SK-N-SH treated with all-trans-retinoic acid at 6 μM for 48 hours (cell line): Measurements from ENCODE around the gene KDM4C.

Experiments used
- ATAC-seq: fragments of 200-7000 bp; cut with Tn5 transposase; 3 replicates; pipeline ENCODE4 v1.9.1; 2020; ENCODE audit warnings: mild to moderate bottlenecking, moderate library complexity
- ARNTL ChIP-seq: fragments of 450-650 bp; formaldehyde crosslinking; IDR thresholded peaks from 2 replicates; pipeline ENCODE4 v1.5.0; 2020; ENCODE audit warnings: low read depth, mild to moderate bottlenecking, moderate library complexity, borderline replicate concordance
- BACH2 ChIP-seq: fragments of 250-450 bp; sonication (Bioruptor Pico); IDR thresholded peaks from 2 replicates; pipeline ENCODE4 v1.9.0; 2021; ENCODE audit warnings: mild to moderate bottlenecking, borderline replicate concordance
- CSDC2 ChIP-seq: fragments of 250-450 bp; sonication (Bioruptor Pico); IDR thresholded peaks from 2 replicates; pipeline ENCODE4 v1.5.0; 2020; ENCODE audit warnings: mild to moderate bottlenecking, moderate library complexity
- ESRRG ChIP-seq: fragments of 250-450 bp; sonication (Bioruptor Pico); IDR thresholded peaks from 2 replicates; pipeline ENCODE4 v1.6.1; 2021; ENCODE audit warnings: mild to moderate bottlenecking
- GLIS3 ChIP-seq: fragments of 250-450 bp; sonication (Bioruptor Pico); IDR thresholded peaks from 2 replicates; pipeline ENCODE4 v1.5.0; 2020; ENCODE audit warnings: mild to moderate bottlenecking, moderate library complexity
- ISL1 ChIP-seq: fragments of 250-450 bp; sonication (Bioruptor Pico); IDR thresholded peaks from 2 replicates; pipeline ENCODE4 v2.1.2; 2022; ENCODE audit warnings: mild to moderate bottlenecking, moderate library complexity
- OSR1 ChIP-seq: fragments of 250-450 bp; sonication (Bioruptor Pico); IDR thresholded peaks from 2 replicates; pipeline ENCODE4 v1.8.0; 2022; ENCODE audit warnings: moderate library complexity, mild to moderate bottlenecking, inconsistent platforms
- PPARA ChIP-seq: fragments of 250-450 bp; sonication (Bioruptor Pico); IDR thresholded peaks from 2 replicates; pipeline ENCODE4 v1.5.0; 2020; ENCODE audit warnings: mild to moderate bottlenecking, borderline replicate concordance
- RARB ChIP-seq: fragments of 250-450 bp; sonication (Bioruptor Pico); IDR thresholded peaks from 2 replicates; pipeline ENCODE4 v1.8.0; 2021; ENCODE audit warnings: mild to moderate bottlenecking, moderate library complexity
- SNAI2 ChIP-seq: fragments of 250-450 bp; sonication (Bioruptor Pico); IDR thresholded peaks from 2 replicates; pipeline ENCODE4 v1.5.0; 2020; ENCODE audit warnings: mild to moderate bottlenecking, moderate library complexity
- TCF4 ChIP-seq: fragments of 250-450 bp; sonication (Bioruptor Pico); IDR thresholded peaks from 2 replicates; pipeline ENCODE4 v1.8.0; 2021; ENCODE audit warnings: mild to moderate bottlenecking, moderate library complexity, borderline replicate concordance
- TOX ChIP-seq: fragments of 250-450 bp; sonication (Bioruptor Pico); IDR thresholded peaks from 2 replicates; pipeline ENCODE4 v1.8.0; 2021; ENCODE audit warnings: mild to moderate bottlenecking, moderate library complexity, borderline replicate concordance
- ZC3H10 ChIP-seq: fragments of 250-450 bp; sonication (Bioruptor Pico); IDR thresholded peaks from 2 replicates; pipeline ENCODE4 v1.5.1; 2021; ENCODE audit warnings: mild to moderate bottlenecking, moderate library complexity
- ZFP3 ChIP-seq: fragments of 250-450 bp; sonication (Bioruptor Pico); IDR thresholded peaks from 2 replicates; pipeline ENCODE4 v1.5.0; 2020; ENCODE audit warnings: mild to moderate bottlenecking, moderate library complexity
- ZFP30 ChIP-seq: fragments of 450-650 bp; formaldehyde crosslinking; IDR thresholded peaks from 2 replicates; pipeline ENCODE4 v1.5.0; 2022; ENCODE audit warnings: mild to moderate bottlenecking, moderate library complexity
- ZNF565 ChIP-seq: fragments of 450-650 bp; formaldehyde crosslinking; conservative IDR thresholded peaks from 2 replicates; pipeline ENCODE4 v1.5.0; 2020; ENCODE audit warnings: low read depth, mild to moderate bottlenecking, moderate library complexity
- ZNF70 ChIP-seq: fragments of 450-650 bp; formaldehyde crosslinking; IDR thresholded peaks from 2 replicates; pipeline ENCODE4 v1.5.0; 2020; ENCODE audit warnings: mild to moderate bottlenecking, moderate library complexity
- ZNF8 ChIP-seq: fragments of 450-650 bp; formaldehyde crosslinking; IDR thresholded peaks from 2 replicates; pipeline ENCODE4 v1.5.0; 2020; ENCODE audit warnings: mild to moderate bottlenecking, moderate library complexity
- TF ChIP-seq, protein P1 (sequence below): fragments of 250-450 bp; sonication (Bioruptor Pico); IDR thresholded peaks from 2 replicates; pipeline ENCODE4 v1.5.1; 2020; ENCODE audit warnings: low read depth, mild to moderate bottlenecking, moderate library complexity
- TF ChIP-seq, protein P2 (sequence below): fragments of 250-450 bp; sonication (Bioruptor Pico); IDR thresholded peaks from 2 replicates; pipeline ENCODE4 v1.5.1; 2021; ENCODE audit warnings: mild to moderate bottlenecking, moderate library complexity
- TF ChIP-seq, protein P3 (sequence below): fragments of 250-450 bp; sonication (Bioruptor Pico); IDR thresholded peaks from 2 replicates; pipeline ENCODE4 v1.5.0; 2020; ENCODE audit warnings: mild to moderate bottlenecking, moderate library complexity
- TF ChIP-seq, protein P4 (sequence below): fragments of 250-450 bp; sonication (Bioruptor Pico); IDR thresholded peaks from 2 replicates; pipeline ENCODE4 v1.8.0; 2020; ENCODE audit warnings: mild to moderate bottlenecking, moderate library complexity, borderline replicate concordance

The KDM4C gene

DNA sequence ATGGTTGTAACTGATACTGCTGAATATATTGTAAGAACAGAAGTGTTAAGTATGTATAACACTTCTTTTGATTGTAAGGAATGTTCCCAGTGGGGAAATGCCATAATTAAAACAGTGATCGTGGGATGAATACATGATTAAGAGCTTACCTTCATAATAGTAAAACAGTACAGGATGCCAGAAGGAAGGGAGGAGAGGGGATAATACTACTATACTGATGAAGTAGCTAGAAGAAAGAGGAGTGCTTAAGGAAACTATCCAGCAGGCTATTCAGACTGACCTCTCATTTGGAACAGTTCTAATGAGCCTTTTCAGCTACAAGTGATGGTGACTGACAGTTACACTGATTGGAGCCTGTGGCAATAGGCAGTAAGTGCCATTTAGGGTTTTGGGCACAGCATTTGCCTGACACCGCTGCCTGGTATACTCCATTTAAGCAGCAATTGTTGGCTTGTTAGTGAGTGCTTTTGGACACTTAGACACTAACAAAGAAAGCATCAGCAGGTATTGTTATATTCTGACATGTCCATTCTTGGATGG lies 33.8 kb upstream of the KDM4C start (continued):
- TF ChIP-seq ZNF565 (CRISPR knock-in tag) = no peak
- no peak for TF ChIP-seq ISL1 (CRISPR knock-in tag)
- TF ChIP-seq TOX (CRISPR knock-in tag) = no peak
- no peak for TF ChIP-seq ZNF70 (CRISPR knock-in tag)
- TF ChIP-seq ZFP30 = no peak
- TF ChIP-seq PPARA = no peak
- no peak for TF ChIP-seq ARNTL
- no peak for TF ChIP-seq RARB
- no peak for TF ChIP-seq GLIS3 (CRISPR knock-in tag)

DNA sequence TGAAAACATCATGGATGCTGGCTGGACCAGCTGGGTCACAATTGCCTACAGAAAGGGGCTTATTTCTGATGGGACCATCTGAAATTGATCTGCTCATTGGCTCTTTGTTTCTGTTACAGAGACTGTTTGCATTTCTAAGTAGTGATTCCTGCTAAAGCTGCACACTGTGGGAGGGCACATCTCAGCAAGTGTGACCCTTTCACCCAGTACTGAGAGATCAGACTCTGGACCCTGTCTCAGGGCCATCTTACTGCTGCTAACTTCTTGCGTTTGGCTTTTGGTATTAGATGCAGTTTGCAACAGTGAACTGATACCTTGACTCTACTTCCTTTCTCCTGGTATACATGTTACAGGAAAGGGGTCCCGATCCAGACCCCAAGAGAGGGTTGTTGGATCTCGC lies 24.5 kb upstream of the KDM4C start:
- TF ChIP-seq RARB (no peak), GLIS3 (CRISPR knock-in tag) (no peak), CSDC2 (CRISPR knock-in tag) (no peak), ESRRG (CRISPR knock-in tag) (no peak), ZFP30 (no peak), TOX (CRISPR knock-in tag) (no peak), ZNF70 (CRISPR knock-in tag) (no peak), BACH2 (no peak), ZNF8 (CRISPR knock-in tag) (no peak), ZFP3 (CRISPR knock-in tag) (no peak), ZC3H10 (no peak), PPARA (no peak), ZNF565 (CRISPR knock-in tag) (no peak)
- TF ChIP-seq, protein P1, sequence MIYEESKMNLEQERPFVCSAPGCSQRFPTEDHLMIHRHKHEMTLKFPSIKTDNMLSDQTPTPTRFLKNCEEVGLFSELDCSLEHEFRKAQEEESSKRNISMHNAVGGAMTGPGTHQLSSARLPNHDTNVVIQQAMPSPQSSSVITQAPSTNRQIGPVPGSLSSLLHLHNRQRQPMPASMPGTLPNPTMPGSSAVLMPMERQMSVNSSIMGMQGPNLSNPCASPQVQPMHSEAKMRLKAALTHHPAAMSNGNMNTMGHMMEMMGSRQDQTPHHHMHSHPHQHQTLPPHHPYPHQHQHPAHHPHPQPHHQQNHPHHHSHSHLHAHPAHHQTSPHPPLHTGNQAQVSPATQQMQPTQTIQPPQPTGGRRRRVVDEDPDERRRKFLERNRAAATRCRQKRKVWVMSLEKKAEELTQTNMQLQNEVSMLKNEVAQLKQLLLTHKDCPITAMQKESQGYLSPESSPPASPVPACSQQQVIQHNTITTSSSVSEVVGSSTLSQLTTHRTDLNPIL (CRISPR knock-in tag) = no peak
- TF ChIP-seq, protein P2, sequence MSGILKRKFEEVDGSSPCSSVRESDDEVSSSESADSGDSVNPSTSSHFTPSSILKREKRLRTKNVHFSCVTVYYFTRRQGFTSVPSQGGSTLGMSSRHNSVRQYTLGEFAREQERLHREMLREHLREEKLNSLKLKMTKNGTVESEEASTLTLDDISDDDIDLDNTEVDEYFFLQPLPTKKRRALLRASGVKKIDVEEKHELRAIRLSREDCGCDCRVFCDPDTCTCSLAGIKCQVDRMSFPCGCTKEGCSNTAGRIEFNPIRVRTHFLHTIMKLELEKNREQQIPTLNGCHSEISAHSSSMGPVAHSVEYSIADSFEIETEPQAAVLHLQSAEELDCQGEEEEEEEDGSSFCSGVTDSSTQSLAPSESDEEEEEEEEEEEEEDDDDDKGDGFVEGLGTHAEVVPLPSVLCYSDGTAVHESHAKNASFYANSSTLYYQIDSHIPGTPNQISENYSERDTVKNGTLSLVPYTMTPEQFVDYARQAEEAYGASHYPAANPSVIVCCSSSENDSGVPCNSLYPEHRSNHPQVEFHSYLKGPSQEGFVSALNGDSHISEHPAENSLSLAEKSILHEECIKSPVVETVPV (CRISPR knock-in tag) = no peak
- TF ChIP-seq, protein P3, sequence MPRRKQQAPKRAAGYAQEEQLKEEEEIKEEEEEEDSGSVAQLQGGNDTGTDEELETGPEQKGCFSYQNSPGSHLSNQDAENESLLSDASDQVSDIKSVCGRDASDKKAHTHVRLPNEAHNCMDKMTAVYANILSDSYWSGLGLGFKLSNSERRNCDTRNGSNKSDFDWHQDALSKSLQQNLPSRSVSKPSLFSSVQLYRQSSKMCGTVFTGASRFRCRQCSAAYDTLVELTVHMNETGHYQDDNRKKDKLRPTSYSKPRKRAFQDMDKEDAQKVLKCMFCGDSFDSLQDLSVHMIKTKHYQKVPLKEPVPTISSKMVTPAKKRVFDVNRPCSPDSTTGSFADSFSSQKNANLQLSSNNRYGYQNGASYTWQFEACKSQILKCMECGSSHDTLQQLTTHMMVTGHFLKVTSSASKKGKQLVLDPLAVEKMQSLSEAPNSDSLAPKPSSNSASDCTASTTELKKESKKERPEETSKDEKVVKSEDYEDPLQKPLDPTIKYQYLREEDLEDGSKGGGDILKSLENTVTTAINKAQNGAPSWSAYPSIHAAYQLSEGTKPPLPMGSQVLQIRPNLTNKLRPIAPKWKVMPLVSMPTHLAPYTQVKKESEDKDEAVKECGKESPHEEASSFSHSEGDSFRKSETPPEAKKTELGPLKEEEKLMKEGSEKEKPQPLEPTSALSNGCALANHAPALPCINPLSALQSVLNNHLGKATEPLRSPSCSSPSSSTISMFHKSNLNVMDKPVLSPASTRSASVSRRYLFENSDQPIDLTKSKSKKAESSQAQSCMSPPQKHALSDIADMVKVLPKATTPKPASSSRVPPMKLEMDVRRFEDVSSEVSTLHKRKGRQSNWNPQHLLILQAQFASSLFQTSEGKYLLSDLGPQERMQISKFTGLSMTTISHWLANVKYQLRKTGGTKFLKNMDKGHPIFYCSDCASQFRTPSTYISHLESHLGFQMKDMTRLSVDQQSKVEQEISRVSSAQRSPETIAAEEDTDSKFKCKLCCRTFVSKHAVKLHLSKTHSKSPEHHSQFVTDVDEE (CRISPR knock-in tag) = no peak
- TF ChIP-seq, protein P4, sequence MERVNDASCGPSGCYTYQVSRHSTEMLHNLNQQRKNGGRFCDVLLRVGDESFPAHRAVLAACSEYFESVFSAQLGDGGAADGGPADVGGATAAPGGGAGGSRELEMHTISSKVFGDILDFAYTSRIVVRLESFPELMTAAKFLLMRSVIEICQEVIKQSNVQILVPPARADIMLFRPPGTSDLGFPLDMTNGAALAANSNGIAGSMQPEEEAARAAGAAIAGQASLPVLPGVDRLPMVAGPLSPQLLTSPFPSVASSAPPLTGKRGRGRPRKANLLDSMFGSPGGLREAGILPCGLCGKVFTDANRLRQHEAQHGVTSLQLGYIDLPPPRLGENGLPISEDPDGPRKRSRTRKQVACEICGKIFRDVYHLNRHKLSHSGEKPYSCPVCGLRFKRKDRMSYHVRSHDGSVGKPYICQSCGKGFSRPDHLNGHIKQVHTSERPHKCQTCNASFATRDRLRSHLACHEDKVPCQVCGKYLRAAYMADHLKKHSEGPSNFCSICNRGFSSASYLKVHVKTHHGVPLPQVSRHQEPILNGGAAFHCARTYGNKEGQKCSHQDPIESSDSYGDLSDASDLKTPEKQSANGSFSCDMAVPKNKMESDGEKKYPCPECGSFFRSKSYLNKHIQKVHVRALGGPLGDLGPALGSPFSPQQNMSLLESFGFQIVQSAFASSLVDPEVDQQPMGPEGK = no peak
- ATAC-seq = no peak

DNA sequence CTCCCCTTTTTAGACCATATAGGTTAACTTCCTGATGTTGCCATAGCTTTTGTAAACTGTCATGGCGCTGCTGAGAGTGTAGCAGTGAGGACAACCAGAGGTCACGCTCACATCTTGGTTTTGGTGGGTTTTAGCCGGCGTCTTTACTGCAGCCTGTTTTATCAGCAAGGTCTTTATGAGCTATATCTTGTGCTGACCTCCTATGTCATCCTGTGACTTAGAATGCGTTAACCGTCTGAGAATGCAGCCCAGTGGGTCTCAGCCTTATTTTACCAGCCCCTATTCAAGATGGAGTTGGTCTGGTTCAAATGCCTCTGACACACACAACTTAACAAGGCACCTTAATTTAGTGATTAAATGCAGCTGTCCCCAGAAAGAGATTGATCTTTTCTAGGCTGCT lies 23.9 kb upstream of the KDM4C start:
- ATAC-seq = no peak

More for the DNA sequence above, 23.9 kb upstream of the KDM4C start:
- TF ChIP-seq, protein P2 (CRISPR knock-in tag) = no peak
- TF ChIP-seq ZNF8 (CRISPR knock-in tag) = no peak
- no peak for TF ChIP-seq GLIS3 (CRISPR knock-in tag)
- TF ChIP-seq ARNTL = no peak
- TF ChIP-seq, protein P1 (CRISPR knock-in tag) = no peak
- TF ChIP-seq OSR1 (CRISPR knock-in tag) = no peak
- no peak for TF ChIP-seq ISL1 (CRISPR knock-in tag)
- no peak for TF ChIP-seq ZNF565 (CRISPR knock-in tag)
- no peak for TF ChIP-seq PPARA
- no peak for TF ChIP-seq TCF4 (CRISPR knock-in tag)
- TF ChIP-seq RARB = no peak
- no peak for TF ChIP-seq ZFP30
- no peak for TF ChIP-seq TOX (CRISPR knock-in tag)
- TF ChIP-seq, protein P3 (CRISPR knock-in tag) = no peak
- TF ChIP-seq SNAI2 (CRISPR knock-in tag) = no peak
- TF ChIP-seq ESRRG (CRISPR knock-in tag) = no peak
- TF ChIP-seq BACH2 = no peak
- TF ChIP-seq, all 23 proteins: peak for 0
